Ascending aorta (tissue), 2 donors: ENCODE data around the gene CTDSPL. TPM values are rescaled to one million over a fixed set of nuclear protein-coding genes. Genes with fewer than 3 reads are reported as not detected.
A peak's percentile ranks its signal among the peaks of the same experiment; 100 is the strongest.

Experiments
- DNase-seq, 2 donors: peaks; one replicate each; pipeline ENCODE4 v3.0.0-alpha.2; 2019; ENCODE audit warnings: low spot score in 2 of 2
- H3K27ac ChIP-seq, 2 donors: fragments of 200-600 bp; sonication (generic); one replicate each; pipeline ENCODE4 v1.5.1; 2016 to 2017; ENCODE audit warnings: mild to moderate bottlenecking in 1 of 2
- H3K27me3 ChIP-seq: fragments of 200-600 bp; sonication (generic); one replicate; pipeline ENCODE4 v1.5.1; 2017
- H3K36me3 ChIP-seq, 2 donors: fragments of 200-600 bp; sonication (generic); one replicate each; pipeline ENCODE4 v1.5.1; 2016
- H3K4me1 ChIP-seq, 2 donors: fragments of 200-600 bp; sonication (generic); one replicate each; pipeline ENCODE4 v1.5.1; 2016 to 2017; ENCODE audit warnings: mild to moderate bottlenecking in 1 of 2
- H3K4me3 ChIP-seq, 2 donors: fragments of 200-600 bp; sonication (generic); one replicate each; pipeline ENCODE4 v1.5.1; 2016 to 2017; ENCODE audit warnings: mild to moderate bottlenecking in 1 of 2
- H3K9me3 ChIP-seq, 2 donors: fragments of 200-600 bp; sonication (generic); one replicate each; pipeline ENCODE4 v1.5.1; 2016
- CTCF ChIP-seq, 3 experiments: fragments of 200-600 bp in 2 of 3; fragments of 450-650 bp in 1 of 3; sonication (generic) in 2 of 3; IDR thresholded peaks; one replicate each; pipeline ENCODE4 v1.5.1; 2016 to 2019; ENCODE audit warnings: antibody characterized with exemption in 3 of 3, mild to moderate bottlenecking in 1 of 3, moderate library complexity in 1 of 3
- intact Hi-C: fragments of 100-400 bp; cut with DNase I; formaldehyde crosslinking; loops from one replicate; pipeline ENCODE4 v1.15.1; 2023
- total RNA-seq: library from RNA; depleted of rRNA; stranded (reverse); fragments of >200 nt; gene quantifications from one replicate; pipeline ENCODE4 v1.1.0, GENCODE V29; 2016

Gene CTDSPL
- total RNA-seq, 1 donor from 2014 or later: 80.9 TPM

- no peaks in the 10 kb centered on the region for H3K9me3 ChIP-seq
Observed at GRCh38 chr3:37853691-37854413, 7.8 kb upstream of the CTDSPL start.

DNA sequence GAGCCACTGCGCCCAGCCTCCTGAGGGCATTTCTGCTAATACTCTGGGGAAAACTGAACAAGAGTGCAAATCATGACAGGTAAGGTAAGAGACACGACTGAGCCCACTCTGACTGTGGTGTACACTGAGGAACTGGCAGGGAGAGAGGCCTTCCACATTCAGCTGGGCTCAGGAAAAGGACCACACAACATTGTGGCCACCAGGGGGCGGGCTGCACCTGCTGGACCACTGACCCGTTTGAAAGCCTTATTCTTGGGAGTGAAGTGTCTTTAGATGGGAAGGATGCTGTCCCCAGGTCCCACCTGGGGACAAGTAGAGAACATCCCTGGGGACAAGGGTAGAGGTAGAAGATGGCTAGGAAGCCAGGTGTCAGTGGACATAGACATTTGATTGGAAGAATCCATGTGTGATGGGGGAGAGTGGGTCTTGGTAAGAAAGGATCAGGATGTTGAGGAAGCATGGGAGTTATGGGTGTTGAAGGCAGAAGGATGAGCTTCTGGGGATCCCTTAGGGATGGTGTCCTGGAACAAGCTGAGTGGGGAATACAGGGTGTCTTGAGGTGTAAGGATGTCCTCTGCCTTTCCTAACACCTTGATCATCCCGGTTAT, 6.2 kb upstream of the CTDSPL start:
- peaks cover 0 to 2% of the 10 kb centered on the region in 2 donors for H3K36me3 ChIP-seq
- no peaks in the 10 kb centered on the region for H3K27me3 ChIP-seq
- no peak overlapping the region for H3K4me3 ChIP-seq
- peak in 1 of 2 donors; percentile 91 for DNase-seq
- TF ChIP-seq CTCF (IDR thresholded peaks at IDR 0.05): peak; percentile 87 to 97 (median 90)
- H3K27ac ChIP-seq: no peak overlapping the region
- intact Hi-C loops: loop anchor here (1.0 kb wide), 2 partner anchors 108 to 112 kb away; no protein-coding TSS in a partner anchor
- H3K9me3 ChIP-seq: no peaks in the 10 kb centered on the region
- peaks cover 7 to 13% of the 10 kb centered on the region in 2 donors for H3K4me1 ChIP-seq

More at GRCh38 chr3:37853691-37854413, 7.8 kb upstream of the CTDSPL start:
- Histone ChIP-seq H3K36me3 (peaks cover 4% of the 10 kb centered on the region in 2 donors), H3K27ac (no peak overlapping the region), H3K4me1 (peaks cover 3 to 6% of the 10 kb centered on the region in 2 donors), H3K4me3 (no peak overlapping the region), H3K27me3 (no peaks in the 10 kb centered on the region)
- no peak for DNase-seq
- intact Hi-C loops: no loop called here
- TF ChIP-seq CTCF (IDR thresholded peaks at IDR 0.05): no peak

- DNase-seq: no peak
- H3K36me3 ChIP-seq: no peaks in the 10 kb centered on the region
- peaks cover 7 to 18% of the 10 kb centered on the region in 2 donors for H3K4me1 ChIP-seq
- H3K27me3 ChIP-seq: no peaks in the 10 kb centered on the region
- H3K9me3 ChIP-seq: no peaks in the 10 kb centered on the region
- peak overlapping the region in 1 of 2 donors; percentile 24 for H3K27ac ChIP-seq
- no peak for TF ChIP-seq CTCF (IDR thresholded peaks at IDR 0.05)
- H3K4me3 ChIP-seq: no peak overlapping the region
- intact Hi-C loops: loop anchor here (1.0 kb wide), 1 partner anchor 147 kb away; no protein-coding TSS in a partner anchor
Observed at GRCh38 chr3:37856381-37856780, 5.3 kb upstream of the CTDSPL start.

- Histone ChIP-seq H3K36me3 (no peaks in the 10 kb centered on the region), H3K4me1 (peaks cover 7 to 19% of the 10 kb centered on the region in 2 donors), H3K27ac (peak overlapping the region; percentile 83 to 92), H3K27me3 (no peaks in the 10 kb centered on the region), H3K4me3 (no peak overlapping the region), H3K9me3 (no peaks in the 10 kb centered on the region)
- TF ChIP-seq CTCF (IDR thresholded peaks at IDR 0.05): no peak
- no peak for DNase-seq
- intact Hi-C loops: no loop called here
Observed at GRCh38 chr3:37858742-37859141, 2.9 kb upstream of the CTDSPL start.

- TF ChIP-seq CTCF (IDR thresholded peaks at IDR 0.05): no peak
- intact Hi-C loops: no loop called here
- no peak for DNase-seq
- Histone ChIP-seq H3K4me1 (peaks cover 7 to 22% of the 10 kb centered on the region in 2 donors), H3K9me3 (no peaks in the 10 kb centered on the region), H3K27ac (peak overlapping the region; percentile 83 to 92), H3K4me3 (no peak overlapping the region), H3K36me3 (no peaks in the 10 kb centered on the region), H3K27me3 (no peaks in the 10 kb centered on the region)
Observed at GRCh38 chr3:37859354-37859753, 2.3 kb upstream of the CTDSPL start.
